LNCAP (cell line): ENCODE measurements around the gene LRP8.

Source experiments
- TF ChIP-seq, protein P1 (sequence below): fragments of 450-650 bp; IDR thresholded peaks from 2 replicates; pipeline ENCODE4 v1.5.1; 2017; ENCODE audit warnings: mild to moderate bottlenecking

LRP8 gene

DNA sequence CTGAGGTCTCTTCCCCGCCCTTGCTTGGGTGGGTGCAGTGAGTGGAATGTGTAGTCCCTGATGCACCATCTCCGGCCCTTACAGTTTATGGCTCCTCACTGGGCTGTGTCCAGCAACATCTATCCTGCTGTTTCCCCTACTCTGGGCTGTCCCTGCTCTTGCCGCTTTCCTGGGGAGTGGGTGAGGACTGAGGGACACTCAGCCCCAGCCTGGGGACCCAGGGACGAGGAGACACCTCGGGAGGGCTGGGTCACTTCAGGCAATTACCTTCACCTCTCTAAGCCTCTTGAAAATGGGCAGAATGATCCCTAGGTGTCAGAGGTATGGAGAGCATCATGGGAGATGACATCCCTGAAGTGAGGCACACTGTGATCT lies 13.6 kb upstream of the LRP8 start:
- TF ChIP-seq, protein P1, sequence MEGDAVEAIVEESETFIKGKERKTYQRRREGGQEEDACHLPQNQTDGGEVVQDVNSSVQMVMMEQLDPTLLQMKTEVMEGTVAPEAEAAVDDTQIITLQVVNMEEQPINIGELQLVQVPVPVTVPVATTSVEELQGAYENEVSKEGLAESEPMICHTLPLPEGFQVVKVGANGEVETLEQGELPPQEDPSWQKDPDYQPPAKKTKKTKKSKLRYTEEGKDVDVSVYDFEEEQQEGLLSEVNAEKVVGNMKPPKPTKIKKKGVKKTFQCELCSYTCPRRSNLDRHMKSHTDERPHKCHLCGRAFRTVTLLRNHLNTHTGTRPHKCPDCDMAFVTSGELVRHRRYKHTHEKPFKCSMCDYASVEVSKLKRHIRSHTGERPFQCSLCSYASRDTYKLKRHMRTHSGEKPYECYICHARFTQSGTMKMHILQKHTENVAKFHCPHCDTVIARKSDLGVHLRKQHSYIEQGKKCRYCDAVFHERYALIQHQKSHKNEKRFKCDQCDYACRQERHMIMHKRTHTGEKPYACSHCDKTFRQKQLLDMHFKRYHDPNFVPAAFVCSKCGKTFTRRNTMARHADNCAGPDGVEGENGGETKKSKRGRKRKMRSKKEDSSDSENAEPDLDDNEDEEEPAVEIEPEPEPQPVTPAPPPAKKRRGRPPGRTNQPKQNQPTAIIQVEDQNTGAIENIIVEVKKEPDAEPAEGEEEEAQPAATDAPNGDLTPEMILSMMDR: no peak

DNA sequence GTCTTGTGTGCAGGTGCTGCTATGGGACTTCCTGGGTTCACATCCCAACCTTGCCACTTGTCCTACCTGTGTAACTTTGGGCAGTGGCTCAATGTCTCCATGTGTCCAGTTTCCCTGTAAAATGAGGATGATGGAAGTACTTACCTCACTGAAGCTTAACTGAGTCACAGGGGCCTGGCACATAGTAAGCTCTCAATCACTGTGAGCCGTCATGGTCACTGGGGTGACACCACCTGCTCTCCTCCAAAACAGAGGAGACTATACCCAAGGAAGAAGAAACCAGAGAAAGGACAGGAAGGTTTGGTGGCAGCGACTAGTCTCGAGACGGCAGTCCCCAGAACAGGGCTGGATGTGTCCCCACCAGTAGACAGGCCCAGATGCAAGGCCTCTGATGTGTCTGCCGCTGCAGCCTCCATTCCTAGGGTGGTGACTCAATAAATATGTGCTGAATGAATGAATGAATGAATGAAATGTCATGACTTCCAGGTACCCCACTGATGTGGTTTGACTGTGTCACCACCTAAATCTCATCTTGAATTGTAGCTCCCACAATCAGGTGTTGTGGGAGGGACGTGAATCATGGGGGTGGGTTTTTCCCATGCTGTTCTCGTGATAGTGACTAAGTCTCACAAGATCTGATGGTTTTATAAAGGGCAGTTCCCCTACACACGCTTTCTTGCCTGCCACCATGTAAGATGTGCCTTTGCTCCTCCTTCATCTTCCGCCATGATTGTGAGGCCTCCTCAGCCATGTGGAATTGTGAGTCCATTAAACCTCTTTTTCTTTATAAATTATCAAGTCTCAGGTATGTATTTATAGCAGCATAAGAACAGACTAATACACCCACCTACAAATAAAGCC lies 13.0 kb upstream of the LRP8 start:
- TF ChIP-seq, protein P1: no peak

DNA sequence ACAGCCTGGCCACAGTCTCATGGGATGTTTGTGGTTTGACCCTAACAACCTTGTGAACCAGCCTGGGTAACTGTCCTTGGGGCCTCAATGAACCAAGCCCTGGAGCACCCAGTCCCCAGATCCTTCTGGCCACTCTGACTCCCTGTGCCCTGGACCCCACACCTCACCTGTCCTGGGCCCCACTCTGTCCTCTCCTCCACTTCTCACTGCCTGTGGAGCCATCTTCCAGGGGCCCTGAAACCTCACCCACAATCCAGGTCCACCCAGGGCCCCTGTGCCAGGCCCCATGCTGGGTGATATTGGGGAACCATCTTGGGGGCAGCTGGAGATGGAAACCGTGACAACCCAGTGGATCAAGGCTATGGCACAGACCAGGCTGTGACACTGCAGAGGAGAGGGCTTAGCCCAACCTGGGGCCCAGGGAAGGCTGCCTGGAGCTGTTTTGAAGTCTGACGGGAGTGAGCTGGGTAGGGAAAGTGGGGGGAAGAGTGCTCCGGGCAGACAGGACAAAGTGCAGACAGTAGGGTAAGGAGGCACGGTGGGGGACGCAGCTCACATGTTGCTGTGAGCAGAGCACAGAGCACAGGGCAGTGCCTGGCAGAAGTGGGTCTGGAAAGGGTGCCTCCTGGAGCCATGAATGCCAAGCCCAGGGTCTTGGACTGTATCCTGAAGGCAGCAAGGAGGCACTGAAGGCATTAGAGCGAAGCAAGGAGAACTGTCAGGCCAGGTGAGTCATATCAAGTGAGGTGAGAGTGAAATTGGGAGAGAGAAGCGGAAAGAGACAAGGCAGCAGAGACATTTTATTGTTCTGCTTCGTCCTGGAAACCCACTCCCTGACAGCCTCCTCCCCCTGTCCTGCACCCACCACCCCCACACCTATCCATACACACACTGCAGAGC lies 12.1 kb upstream of the LRP8 start:
- TF ChIP-seq, protein P1: no peak

DNA sequence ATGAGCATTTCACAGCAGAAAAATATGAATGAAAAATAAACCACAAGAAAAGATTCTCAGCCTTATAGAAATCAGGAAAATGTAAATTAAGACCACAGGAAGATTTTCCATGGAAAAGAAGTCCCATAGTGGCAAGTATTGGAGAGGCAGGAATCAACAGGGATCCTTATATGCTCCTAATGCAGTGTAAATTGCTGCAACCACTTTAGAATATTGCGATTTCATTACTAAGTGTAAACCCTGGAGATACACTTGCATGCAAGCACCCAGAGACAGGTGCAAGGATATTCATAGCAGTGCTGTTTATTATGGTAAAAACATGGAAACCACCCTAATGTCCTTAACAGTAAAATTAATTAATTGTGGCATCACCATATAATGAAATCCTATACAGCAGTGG lies 10.6 kb upstream of the LRP8 start:
- TF ChIP-seq, protein P1: no peak

DNA sequence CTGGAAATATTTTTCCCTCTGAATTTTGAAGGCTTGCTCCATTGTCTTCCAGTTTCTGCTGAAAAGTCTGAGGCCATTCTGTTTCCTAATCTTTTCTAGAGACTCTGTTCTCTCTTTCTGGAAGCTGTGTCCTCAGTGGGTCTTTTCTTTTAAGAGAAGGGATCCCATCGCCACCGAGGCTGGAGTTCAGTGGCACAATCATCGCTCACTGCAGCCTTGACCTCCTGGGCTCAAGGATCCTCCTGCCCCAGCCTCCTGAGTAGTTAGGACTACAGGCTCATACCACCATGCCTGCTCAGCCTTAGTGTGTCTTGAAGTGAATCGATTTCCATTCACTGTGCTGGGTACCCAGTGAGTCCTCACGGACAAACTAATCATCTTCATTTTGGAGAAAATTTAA lies 9.6 kb upstream of the LRP8 start:
- TF ChIP-seq, protein P1: no peak

DNA sequence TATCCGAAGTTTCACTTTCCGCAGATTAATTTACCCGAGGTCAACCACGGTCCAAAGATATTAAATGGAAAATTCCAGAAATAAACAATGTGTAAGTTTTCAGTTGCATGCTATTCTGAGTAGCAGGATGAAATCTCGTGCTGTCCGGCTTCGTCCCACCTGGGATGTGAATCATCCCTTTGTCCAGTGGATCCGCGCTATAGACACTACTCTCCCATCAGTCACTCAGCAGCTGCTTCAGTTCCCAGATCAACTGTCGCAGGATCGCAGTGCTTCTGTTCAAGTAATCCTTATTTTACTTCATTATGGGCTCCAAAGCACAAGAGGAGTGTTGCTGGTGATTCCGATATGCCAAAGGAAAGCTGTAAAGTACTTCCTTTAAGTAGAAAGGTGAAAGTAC lies 8.3 kb upstream of the LRP8 start:
- TF ChIP-seq, protein P1: no peak

DNA sequence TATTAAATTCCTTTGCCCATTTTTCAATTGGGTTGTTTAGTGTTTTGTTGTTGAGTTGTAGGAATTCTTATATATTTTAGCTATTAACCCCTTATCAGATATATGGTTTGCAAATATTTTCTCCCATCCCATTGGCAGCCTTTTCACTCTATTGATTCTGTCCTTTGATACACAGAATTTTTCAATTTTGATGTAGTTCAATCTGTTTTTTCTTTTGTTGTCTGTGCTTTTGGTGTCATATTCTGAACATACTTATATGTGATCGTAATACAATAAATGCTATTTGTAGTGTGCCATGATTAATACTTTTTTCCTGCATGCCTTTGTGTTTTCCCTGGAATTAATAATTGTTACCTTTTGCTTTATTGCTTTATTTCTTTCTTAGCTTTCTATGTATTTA lies 7.8 kb upstream of the LRP8 start:
- TF ChIP-seq, protein P1: no peak
